Stimulated activated effector memory CD8-positive, alpha-beta T cell treated with anti-CD3 and anti-CD28 coated beads, Interleukin-12 subunit alpha, Interleukin-12 subunit beta, amount 100 ng/mL, for 72 hours (primary cell): ENCODE data around the gene GPI.

Experiments used
- ATAC-seq: fragments of 150-1000 bp; cut with Tn5 transposase; 2 replicates; pipeline ENCODE4 v1.10.0; 2021
- DNase-seq, 2 donors: peaks; one replicate each; pipeline ENCODE4 v3.0.0; 2021 to 2022; ENCODE audit warnings: low spot score in 2 of 2
- H3K27ac Mint-ChIP-seq: one replicate; pipeline ENCODE4 v1.8.0; 2022; ENCODE audit warnings: mild to moderate bottlenecking, mixed read lengths
- H3K36me3 Mint-ChIP-seq: one replicate; pipeline ENCODE4 v1.8.0; 2022; ENCODE audit warnings: mild to moderate bottlenecking, mixed read lengths
- H3K4me1 Mint-ChIP-seq: one replicate; pipeline ENCODE4 v1.8.0; 2022; ENCODE audit warnings: mixed read lengths
- H3K4me3 Mint-ChIP-seq: one replicate; pipeline ENCODE4 v1.8.0; 2022; ENCODE audit warnings: mild to moderate bottlenecking, mixed read lengths
- H3K9me3 Mint-ChIP-seq: one replicate; pipeline ENCODE4 v1.8.0; 2022; ENCODE audit warnings: mixed read lengths

Gene GPI

DNA sequence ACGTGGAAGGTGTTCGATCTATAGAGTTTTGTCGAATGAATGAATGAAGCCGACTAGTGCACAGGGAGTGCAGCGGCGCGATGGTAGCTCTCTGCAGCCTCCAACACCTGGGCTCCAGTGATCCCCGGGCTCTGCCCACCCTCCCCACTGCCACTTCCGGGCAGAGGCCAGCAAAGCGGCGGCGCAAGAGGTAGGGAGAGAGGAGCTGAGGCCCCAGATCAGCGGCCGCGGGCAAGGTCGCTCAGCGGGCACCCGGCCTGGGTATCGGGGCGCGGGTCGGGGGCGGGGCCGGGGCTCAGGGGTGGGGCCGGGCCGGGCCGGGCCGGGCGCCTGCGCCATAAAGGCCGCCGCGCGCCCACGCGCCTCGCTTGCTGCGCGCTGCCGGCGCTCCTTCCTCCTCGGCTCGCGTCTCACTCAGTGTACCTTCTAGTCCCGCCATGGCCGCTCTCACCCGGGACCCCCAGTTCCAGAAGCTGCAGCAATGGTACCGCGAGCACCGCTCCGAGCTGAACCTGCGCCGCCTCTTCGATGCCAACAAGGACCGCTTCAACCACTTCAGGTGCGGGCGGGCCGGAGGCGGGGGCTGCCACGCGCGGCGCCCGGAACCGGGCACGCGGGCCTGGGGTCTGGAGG lies at the start of gene GPI:
Gene GPI (plus strand): TSS at position 367 of the 633 bp plus-strand sequence. CDS start 71 bp downstream, at position 438.
- DNase-seq (peak; percentile 75 to 86), ATAC-seq (peak; percentile 89)
- H3K9me3 Mint-ChIP-seq = no peaks in the 10 kb centered on the region
- H3K36me3 Mint-ChIP-seq = peaks cover 13% of the 10 kb centered on the region
- peak within 1 kb of the TSS; percentile 98 for H3K4me3 Mint-ChIP-seq
- peak within 1 kb of the TSS; percentile 98 for H3K27ac Mint-ChIP-seq
- peaks cover 71% of the 10 kb centered on the region for H3K4me1 Mint-ChIP-seq

DNA sequence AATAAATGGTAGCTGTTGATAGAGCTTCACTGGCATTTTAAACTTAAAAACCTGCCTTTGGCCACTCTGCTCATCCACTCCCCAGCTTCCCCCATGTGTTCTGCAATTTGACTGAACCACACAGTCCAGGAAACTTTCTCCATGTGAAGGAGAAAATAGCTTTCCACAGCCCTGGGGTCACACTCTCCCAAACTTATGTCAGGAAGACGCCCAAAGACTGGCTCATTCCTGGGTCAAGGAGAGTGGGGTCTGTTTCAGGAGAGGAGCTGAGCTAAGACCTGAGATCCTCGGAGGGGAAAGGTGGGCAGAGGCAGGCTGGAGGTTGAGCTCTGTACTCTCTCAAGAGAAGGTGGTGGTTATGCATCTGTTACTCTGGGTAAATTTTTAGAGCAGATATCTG lies 48.7 kb upstream of the GPI start:
- no peak for ATAC-seq
- DNase-seq = no peak
- H3K4me3 Mint-ChIP-seq = no peak overlapping the region
- H3K27ac Mint-ChIP-seq = no peak overlapping the region
- H3K4me1 Mint-ChIP-seq = peaks cover 42% of the 10 kb centered on the region
- H3K36me3 Mint-ChIP-seq = peaks cover 17% of the 10 kb centered on the region
- H3K9me3 Mint-ChIP-seq = no peaks in the 10 kb centered on the region

DNA sequence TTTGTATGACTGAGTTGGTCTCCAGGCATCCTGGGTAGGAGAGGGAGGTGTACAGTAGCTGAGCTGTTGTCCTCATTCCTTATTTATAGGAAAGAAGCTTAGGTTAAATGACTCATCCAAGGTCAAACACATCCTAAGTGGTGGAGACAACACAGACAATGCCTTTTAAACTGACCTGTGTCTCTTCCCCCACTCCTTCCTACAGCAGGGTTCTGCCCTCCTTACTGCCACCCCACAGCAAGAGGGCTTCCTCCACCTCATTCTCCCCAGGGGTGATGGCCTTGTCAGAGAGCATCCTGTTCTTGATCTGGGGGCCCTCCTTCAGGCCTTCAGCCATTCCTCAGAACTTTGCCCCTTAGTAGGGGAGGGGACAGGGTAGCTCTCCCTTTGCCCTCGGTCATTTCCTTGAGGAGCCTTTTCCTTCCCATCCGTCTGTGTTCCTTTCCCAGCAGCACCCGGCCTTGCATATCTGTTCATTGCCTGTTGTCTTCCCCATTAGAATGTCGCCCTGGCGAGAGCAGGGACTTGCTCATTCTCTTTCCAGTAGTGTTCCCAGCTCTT lies 48.2 kb upstream of the GPI start:
- Mint-ChIP-seq H3K9me3 (no peaks in the 10 kb centered on the region), H3K4me1 (peaks cover 36% of the 10 kb centered on the region), H3K27ac (peak overlapping the region; percentile 74), H3K4me3 (no peak overlapping the region), H3K36me3 (peaks cover 23% of the 10 kb centered on the region)
- no peak for ATAC-seq
- no peak for DNase-seq

DNA sequence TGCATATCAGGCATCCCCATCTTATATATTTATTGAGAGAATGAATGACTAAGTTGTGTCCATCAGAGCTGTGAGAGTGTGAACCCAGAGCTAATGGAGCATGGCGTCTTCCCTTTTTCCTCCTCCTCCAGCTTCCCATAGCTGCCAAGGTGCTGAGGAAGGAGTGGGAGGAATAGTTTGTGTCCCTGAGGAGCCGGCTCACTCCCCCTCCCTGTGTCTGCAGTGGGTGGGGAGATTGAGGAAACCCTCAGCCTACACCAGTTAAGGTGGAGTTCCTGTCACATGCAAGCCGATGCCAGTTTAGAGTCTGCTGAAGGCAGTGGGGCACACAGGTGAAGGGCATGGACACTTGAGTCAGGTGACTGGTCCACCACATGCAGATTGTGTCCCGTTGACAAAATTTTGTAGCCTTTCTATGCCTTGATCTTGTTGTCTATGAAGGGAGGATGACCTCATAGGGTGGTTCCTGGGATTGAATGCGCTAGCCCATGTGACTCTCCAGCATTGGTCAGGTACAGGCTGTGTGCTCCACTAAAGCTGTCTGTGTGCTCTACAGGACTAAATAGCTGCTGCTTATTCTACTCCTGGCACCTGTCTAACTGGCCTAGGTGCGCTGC lies 47.6 kb upstream of the GPI start:
- Mint-ChIP-seq H3K9me3 (no peaks in the 10 kb centered on the region), H3K36me3 (peaks cover 29% of the 10 kb centered on the region), H3K4me1 (peaks cover 36% of the 10 kb centered on the region), H3K27ac (peak overlapping the region; percentile 74), H3K4me3 (no peak overlapping the region)
- DNase-seq (no peak), ATAC-seq (peak; percentile 75)

DNA sequence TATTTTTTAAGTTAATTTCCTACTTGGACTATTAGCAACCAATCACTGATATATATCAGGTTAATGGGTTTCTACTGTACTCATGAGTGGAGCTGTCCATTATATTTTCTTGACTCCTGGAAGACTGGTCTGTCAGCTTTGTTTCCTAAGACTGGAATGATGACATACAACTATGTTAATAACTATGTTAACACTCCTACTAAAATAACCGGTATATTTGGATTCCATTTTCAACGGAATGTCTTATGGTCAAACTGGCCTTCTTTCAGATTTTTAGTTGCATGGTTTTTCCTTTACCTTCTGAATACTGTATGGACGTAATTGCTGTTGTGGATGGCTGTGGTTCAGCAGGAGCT lies 45.8 kb upstream of the GPI start:
- H3K27ac Mint-ChIP-seq = no peak overlapping the region
- no peak overlapping the region for H3K4me3 Mint-ChIP-seq
- peaks cover 47% of the 10 kb centered on the region for H3K36me3 Mint-ChIP-seq
- peaks cover 38% of the 10 kb centered on the region for H3K4me1 Mint-ChIP-seq
- ATAC-seq (no peak), DNase-seq (no peak)
- H3K9me3 Mint-ChIP-seq = no peaks in the 10 kb centered on the region

DNA sequence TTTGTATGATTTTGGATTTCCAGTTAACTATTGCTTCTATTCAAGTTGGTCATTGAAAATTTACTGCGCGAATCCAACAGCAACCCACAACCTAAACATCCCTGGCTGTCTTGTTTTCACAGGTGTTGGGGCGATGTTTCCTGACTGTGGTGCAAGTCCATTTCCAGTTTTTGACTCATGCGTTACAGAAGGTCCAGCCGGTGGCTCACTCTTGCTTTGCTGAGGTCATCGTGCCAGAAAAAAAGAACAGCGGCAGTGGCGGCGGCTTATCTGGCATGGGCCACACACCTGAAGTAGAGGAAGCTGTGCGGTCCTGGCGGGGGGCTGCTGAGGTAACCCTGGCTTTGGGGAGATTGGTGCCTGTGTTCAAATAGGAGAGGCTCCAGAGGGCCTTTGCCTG lies 45.2 kb upstream of the GPI start:
- Mint-ChIP-seq H3K4me1 (peaks cover 38% of the 10 kb centered on the region), H3K9me3 (no peaks in the 10 kb centered on the region), H3K4me3 (no peak overlapping the region), H3K36me3 (peaks cover 49% of the 10 kb centered on the region), H3K27ac (peak overlapping the region; percentile 80)
- ATAC-seq (no peak), DNase-seq (no peak)

DNA sequence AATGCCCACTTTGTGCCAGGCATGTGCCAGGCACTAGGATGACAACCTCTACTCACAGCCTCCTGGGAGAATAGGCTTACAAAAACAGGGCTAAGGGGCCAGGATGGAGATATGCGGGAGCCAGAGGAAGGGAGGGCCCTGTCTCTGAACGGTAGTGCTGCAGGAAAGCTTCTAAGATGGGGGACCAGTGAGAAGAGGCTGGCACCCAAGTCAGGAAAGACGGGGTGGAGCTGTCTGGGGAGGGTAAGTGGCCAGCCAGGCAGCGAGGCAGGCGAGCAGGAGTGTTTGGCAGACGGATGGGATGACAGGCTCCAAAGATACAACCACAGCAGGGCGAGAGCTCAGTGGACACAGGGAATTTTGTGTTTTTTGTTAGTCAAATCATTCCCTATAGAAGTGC lies 44.7 kb upstream of the GPI start:
- H3K9me3 Mint-ChIP-seq = no peaks in the 10 kb centered on the region
- H3K4me1 Mint-ChIP-seq = peaks cover 38% of the 10 kb centered on the region
- H3K4me3 Mint-ChIP-seq = no peak overlapping the region
- peaks cover 53% of the 10 kb centered on the region for H3K36me3 Mint-ChIP-seq
- H3K27ac Mint-ChIP-seq = peak overlapping the region; percentile 80
- DNase-seq (no peak), ATAC-seq (no peak)

DNA sequence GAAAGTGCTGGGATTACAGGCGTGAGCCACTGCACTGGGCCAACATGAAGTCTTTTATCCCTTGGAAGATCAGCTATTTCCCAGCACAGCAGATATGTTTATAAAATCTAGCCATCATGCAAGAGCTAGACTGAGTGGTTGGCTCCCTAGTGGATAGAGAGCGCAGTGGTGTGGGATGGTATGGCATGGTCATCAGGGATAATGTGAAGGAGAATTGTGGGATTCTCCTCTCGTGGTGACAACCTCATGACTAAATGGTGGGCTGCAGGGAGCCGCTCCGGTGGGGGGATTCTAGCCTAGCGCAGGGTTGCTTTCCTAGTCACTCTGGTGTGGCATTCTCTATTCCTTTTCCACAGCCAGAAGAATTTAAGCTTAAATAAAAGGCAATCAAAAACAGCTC lies 43.3 kb upstream of the GPI start:
- ATAC-seq (no peak), DNase-seq (no peak)
- no peak overlapping the region for H3K27ac Mint-ChIP-seq
- no peaks in the 10 kb centered on the region for H3K9me3 Mint-ChIP-seq
- H3K4me3 Mint-ChIP-seq = no peak overlapping the region
- peaks cover 33% of the 10 kb centered on the region for H3K4me1 Mint-ChIP-seq
- peaks cover 68% of the 10 kb centered on the region for H3K36me3 Mint-ChIP-seq

DNA sequence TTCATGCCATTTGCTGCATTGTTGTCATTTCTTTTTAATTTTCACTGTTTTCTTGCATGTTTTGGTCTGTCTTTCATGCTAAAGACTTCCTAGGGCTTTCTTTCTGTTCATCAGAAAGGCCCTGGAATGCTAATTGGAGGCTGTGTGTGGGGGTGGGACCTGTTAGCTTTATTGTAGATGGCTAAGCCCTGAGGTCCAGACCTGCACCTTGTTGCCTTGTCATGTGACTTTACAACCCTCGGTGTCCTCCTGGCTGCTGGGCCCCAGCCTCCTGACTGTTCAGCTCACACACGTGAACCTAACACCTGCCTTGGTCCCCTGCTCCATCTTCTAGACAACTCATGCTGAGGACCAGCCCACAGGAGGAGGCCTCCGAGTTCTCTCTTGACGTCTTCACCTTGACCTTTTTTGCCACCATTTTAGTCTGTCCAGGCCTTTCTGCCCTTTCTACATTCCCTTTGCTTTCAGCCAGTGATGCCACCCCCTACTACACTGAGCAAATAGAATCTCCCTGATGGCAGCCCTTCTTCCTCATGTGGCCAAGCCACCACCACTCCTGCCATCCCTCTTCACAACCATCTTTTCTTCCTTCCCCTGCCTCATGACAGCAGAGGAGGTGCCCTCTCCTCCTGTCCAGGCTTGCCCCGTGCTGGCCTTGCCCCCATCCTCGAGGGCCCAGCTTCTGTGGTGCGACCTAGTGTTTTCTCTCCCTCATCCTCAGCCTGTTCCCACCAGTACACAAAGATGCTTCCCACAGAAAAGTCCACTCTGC lies 41.4 kb upstream of the GPI start:
- peak overlapping the region; percentile 84 for H3K27ac Mint-ChIP-seq
- H3K4me3 Mint-ChIP-seq = no peak overlapping the region
- H3K36me3 Mint-ChIP-seq = peaks cover 86% of the 10 kb centered on the region
- ATAC-seq (no peak), DNase-seq (no peak)
- H3K9me3 Mint-ChIP-seq = no peaks in the 10 kb centered on the region
- peaks cover 14% of the 10 kb centered on the region for H3K4me1 Mint-ChIP-seq

DNA sequence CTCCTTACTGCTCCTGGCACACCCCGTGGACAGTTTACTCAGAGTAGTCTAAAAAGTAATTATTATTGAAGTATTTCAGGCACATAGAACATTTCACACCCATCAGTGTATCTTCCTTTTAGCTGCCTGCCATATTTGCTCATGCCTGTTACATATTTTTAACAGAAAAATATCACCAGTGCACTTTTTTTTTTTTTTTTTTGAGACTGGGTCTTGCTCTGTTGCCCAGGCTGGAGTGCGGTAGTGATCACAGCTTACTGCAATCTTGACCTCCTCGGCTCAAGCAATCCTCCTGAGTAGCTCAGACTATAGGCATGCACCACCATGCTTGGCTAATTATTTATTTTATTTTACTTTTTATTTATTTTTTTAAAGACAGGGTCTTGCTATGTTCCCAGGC lies 40.7 kb upstream of the GPI start:
- H3K4me3 Mint-ChIP-seq = no peak overlapping the region
- peak overlapping the region; percentile 84 for H3K27ac Mint-ChIP-seq
- DNase-seq = no peak
- H3K4me1 Mint-ChIP-seq = peaks cover 13% of the 10 kb centered on the region
- H3K36me3 Mint-ChIP-seq = peaks cover 93% of the 10 kb centered on the region
- no peak for ATAC-seq
- no peaks in the 10 kb centered on the region for H3K9me3 Mint-ChIP-seq

DNA sequence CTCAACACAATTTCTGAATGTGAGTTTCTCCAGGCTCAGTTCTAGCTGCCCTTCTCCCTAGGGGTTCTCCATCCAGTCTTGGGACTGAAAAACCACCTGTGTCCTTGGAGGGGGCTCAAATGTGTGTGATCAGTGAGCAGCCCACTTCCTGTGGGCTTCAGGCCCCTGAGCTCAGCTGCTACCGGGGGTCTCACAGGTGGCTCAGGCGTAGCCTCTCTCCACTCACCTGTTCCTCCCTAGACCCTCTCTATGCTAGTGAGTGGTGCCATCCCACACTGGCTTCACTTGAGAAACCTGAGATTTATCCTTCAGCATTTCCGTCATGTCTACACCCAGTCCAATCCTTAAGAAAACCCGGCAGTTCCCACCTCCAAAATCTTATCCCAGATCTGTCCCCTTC lies 39.8 kb upstream of the GPI start:
- Mint-ChIP-seq H3K4me3 (no peak overlapping the region), H3K36me3 (peaks cover 96% of the 10 kb centered on the region), H3K27ac (peak overlapping the region; percentile 23), H3K9me3 (no peaks in the 10 kb centered on the region), H3K4me1 (peaks cover 10% of the 10 kb centered on the region)
- DNase-seq (no peak), ATAC-seq (no peak)

DNA sequence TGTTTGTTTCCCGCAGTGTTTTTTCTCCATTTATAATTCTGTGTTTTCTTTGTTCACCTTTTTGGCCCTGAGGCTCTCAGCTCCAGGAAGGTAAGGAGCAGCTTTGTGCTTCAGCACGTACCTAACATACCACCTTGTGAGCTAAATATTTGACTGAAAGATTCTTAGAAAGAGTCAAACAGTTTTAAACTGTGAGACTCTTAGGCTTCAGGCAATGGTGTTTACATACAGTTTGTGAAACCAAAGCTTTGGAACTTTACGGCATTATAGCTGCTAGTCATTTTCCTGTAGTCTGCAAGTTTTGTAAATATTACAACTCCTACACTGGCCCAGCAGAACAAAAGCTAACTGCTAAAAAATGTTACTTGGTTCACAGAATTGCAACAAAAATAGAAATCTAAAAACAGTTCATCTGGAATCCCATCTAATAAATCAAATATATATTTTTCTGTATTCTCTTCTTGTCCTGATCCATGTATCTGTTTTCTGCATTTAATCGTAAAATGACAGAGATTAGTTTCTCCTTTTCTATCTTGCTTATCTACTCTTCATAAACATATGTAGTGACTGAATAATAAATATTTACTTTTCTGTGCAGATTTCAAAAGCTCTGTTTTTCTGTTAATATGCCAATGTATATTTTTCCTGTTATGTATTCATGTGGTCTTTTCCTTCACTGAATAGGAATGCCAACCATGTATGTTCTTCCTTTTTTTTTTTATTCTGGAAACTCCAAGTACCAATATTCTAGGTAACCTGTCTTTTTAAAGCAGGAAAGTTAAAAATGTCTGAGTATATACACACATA lies 38.8 kb upstream of the GPI start:
- Mint-ChIP-seq H3K4me1 (peaks cover 7% of the 10 kb centered on the region), H3K9me3 (no peaks in the 10 kb centered on the region), H3K36me3 (peaks cover 96% of the 10 kb centered on the region), H3K4me3 (no peak overlapping the region), H3K27ac (peak overlapping the region; percentile 23)
- ATAC-seq = no peak
- DNase-seq = no peak

DNA sequence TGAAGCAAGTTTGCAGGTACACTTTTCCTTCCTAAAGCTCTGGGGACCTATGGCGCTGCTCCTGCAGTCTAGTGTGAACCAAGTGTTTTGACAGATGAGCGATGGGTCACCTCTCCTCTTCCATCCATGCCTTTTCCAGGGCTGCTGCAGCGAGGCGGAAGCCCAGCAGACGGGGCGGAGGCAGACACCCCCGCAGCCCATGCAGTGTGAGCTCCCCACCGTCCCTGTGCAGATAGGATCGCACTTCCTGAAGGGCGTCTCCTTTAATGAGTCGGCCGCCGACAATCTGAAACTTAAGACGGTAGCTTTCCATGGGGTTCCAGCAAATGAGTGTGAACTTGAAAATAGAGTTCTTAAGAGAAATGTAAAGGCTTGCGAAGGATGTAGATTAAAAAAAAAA lies 37.1 kb upstream of the GPI start:
- peaks cover 7% of the 10 kb centered on the region for H3K4me1 Mint-ChIP-seq
- ATAC-seq (no peak), DNase-seq (no peak)
- H3K4me3 Mint-ChIP-seq = no peak overlapping the region
- no peaks in the 10 kb centered on the region for H3K9me3 Mint-ChIP-seq
- peaks cover 94% of the 10 kb centered on the region for H3K36me3 Mint-ChIP-seq
- no peak overlapping the region for H3K27ac Mint-ChIP-seq

DNA sequence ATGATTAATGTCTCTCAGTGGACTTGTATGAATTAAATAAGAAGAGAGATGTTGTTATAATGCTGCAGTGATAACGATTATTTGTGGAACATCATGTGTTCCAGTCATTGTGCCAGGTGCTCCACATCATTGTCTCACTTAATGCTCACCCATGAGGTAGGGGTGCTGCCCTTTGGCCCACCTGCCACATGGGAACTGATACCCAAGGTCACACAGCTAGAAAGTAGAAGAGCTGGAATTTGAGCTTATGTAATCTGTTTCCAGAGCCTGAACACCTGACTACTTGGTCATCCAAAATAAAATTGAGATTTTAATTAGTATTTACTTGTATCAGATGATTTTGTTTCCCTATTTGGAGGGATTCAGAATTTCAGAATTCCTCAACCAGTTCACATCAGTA lies 36.0 kb upstream of the GPI start:
- Mint-ChIP-seq H3K9me3 (no peaks in the 10 kb centered on the region), H3K27ac (no peak overlapping the region), H3K36me3 (peaks cover 94% of the 10 kb centered on the region), H3K4me3 (no peak overlapping the region), H3K4me1 (peaks cover 2% of the 10 kb centered on the region)
- ATAC-seq = no peak
- no peak for DNase-seq

DNA sequence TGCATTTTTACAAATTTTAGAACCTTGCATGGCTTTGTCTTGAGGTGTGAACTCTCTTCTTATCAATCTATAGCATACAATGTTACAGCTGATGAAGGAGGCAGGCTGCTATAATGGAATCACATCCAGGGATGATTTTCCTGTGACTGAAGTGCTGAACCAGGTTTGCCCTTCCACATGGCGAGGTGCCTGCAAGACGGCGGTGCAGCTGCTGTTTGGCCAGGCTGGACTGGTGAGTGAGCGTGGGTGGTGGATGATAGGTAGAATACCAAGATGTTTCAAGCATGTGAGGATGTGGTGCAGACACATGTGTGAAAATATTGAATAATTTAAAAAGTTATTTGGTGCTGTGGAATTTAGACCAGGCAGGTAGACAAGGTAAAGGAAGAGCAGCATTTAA lies 34.9 kb upstream of the GPI start:
- no peaks in the 10 kb centered on the region for H3K9me3 Mint-ChIP-seq
- no peaks in the 10 kb centered on the region for H3K4me1 Mint-ChIP-seq
- H3K4me3 Mint-ChIP-seq = no peak overlapping the region
- DNase-seq (no peak), ATAC-seq (no peak)
- H3K27ac Mint-ChIP-seq = peak overlapping the region; percentile 7
- H3K36me3 Mint-ChIP-seq = peaks cover 98% of the 10 kb centered on the region
